Stimulated activated CD8-positive, alpha-beta memory T cell treated with anti-CD3 and anti-CD28 coated beads, Interleukin-12 subunit alpha, Interleukin-12 subunit beta, amount 100 ng/mL, for 24 hours (primary cell): ENCODE measurements around the gene SYDE2.

Experiments
- DNase-seq: peaks from one replicate; pipeline ENCODE4 v3.0.0-alpha.2; 2020; ENCODE audit errors: extremely low read depth

The SYDE2 gene

GRCh38 chr1:85132078-85132720 lies 68.6 kb downstream of the SYDE2 start:
- no peak for DNase-seq

GRCh38 chr1:85128316-85128715 lies 72.5 kb downstream of the SYDE2 start:
- no peak for DNase-seq

- DNase-seq, result no peak
Observed at GRCh38 chr1:85125891-85126290, 74.9 kb downstream of the SYDE2 start.

- DNase-seq, result no peak
Observed at GRCh38 chr1:85124091-85124490, 76.7 kb downstream of the SYDE2 start.

GRCh38 chr1:85122169-85122568 lies 78.6 kb downstream of the SYDE2 start:
- no peak for DNase-seq

GRCh38 chr1:85121744-85122143 lies 79.1 kb downstream of the SYDE2 start:
- no peak for DNase-seq

- DNase-seq, result no peak
Observed at GRCh38 chr1:85118751-85119150, 82.1 kb downstream of the SYDE2 start.

- no peak for DNase-seq
Observed at GRCh38 chr1:85116856-85117255, 84.0 kb downstream of the SYDE2 start.

GRCh38 chr1:85115933-85116332 lies 84.9 kb downstream of the SYDE2 start:
- DNase-seq, result no peak

- no peak for DNase-seq
Observed at GRCh38 chr1:85111695-85112094, 89.1 kb downstream of the SYDE2 start.

- DNase-seq, result no peak
Observed at GRCh38 chr1:85109475-85109874, 91.3 kb downstream of the SYDE2 start.
